Ovary (tissue), 3 donors: ENCODE results near the gene PDE4D.

Source experiments
- CTCF ChIP-seq, 3 donors: fragments of 450-650 bp in 2 of 3; fragments of 200-600 bp in 1 of 3; IDR thresholded peaks; one replicate each; pipeline versions ENCODE4 v1.5.1 to v1.8.0; 2016 to 2022; ENCODE audit warnings: antibody characterized with exemption in 3 of 3, mild to moderate bottlenecking in 1 of 3
- POLR2A ChIP-seq: fragments of 450-650 bp; IDR thresholded peaks from one replicate; pipeline ENCODE4 v1.6.1; 2017; ENCODE audit warnings: antibody characterized with exemption, mild to moderate bottlenecking, moderate library complexity
- donor health status: DM: no; HTN: no; CAD: no.

- no peak for TF ChIP-seq POLR2A
- no peak for TF ChIP-seq CTCF (IDR thresholded peaks at IDR 0.05)
Observed at GRCh38 chr5:59773294-59773693, 120.2 kb downstream of the PDE4D start.
